ENCODE results near the gene SLC29A1. TPM values are rescaled to one million over a fixed set of nuclear protein-coding genes. Genes with fewer than 3 reads are reported as not detected.
"Not testable (repeated sequence)": the region's sequence is repeated elsewhere in the genome, so short reads cannot be mapped to it uniquely, and the experiment has no call there.

The SLC29A1 gene
- total RNA-seq (2014; rRNA removed; shearing (Covaris generic); ENCODE audit: low replicate concordance): 47.6 and 55.5 TPM in 2 replicates

GRCh38 chr6:44223319-44224028 lies at the start of gene SLC29A1:
Gene SLC29A1, plus strand, starts transcription at chr6:44223595. Its CDS starts 3,719 bp downstream, at chr6:44227314.
- in situ Hi-C loops (cut with HindIII; ENCODE audit: low pct_unique_long_range_greater_than_20kb, low sequenced_read_pairs): no loop called here
- DNase-seq (ENCODE audit: low read depth): peak; percentile 48

- in situ Hi-C loops (cut with HindIII; ENCODE audit: low pct_unique_long_range_greater_than_20kb, low sequenced_read_pairs): no loop called here
- DNase-seq (ENCODE audit: low read depth): no peak
Observed at GRCh38 chr6:44176130-44176761, 47.1 kb upstream of the SLC29A1 start.

GRCh38 chr6:44176762-44177509 lies 46.5 kb upstream of the SLC29A1 start:
- in situ Hi-C loops (cut with HindIII; ENCODE audit: low pct_unique_long_range_greater_than_20kb, low sequenced_read_pairs): no loop called here
- DNase-seq (ENCODE audit: low read depth): no peak

- in situ Hi-C loops (cut with HindIII; ENCODE audit: low pct_unique_long_range_greater_than_20kb, low sequenced_read_pairs): no loop called here
- no peak for DNase-seq (ENCODE audit: low read depth)
Observed at GRCh38 chr6:44177691-44178423, 45.5 kb upstream of the SLC29A1 start.

GRCh38 chr6:44178424-44179071 lies 44.8 kb upstream of the SLC29A1 start:
- no peak for DNase-seq (ENCODE audit: low read depth)
- in situ Hi-C loops (cut with HindIII; ENCODE audit: low pct_unique_long_range_greater_than_20kb, low sequenced_read_pairs): no loop called here

- in situ Hi-C loops (cut with HindIII; ENCODE audit: low pct_unique_long_range_greater_than_20kb, low sequenced_read_pairs): no loop called here
Observed at GRCh38 chr6:44179072-44179536, 44.3 kb upstream of the SLC29A1 start.

GRCh38 chr6:44179648-44180047 lies 43.7 kb upstream of the SLC29A1 start:
- DNase-seq (ENCODE audit: low read depth): no peak
- in situ Hi-C loops (cut with HindIII; ENCODE audit: low pct_unique_long_range_greater_than_20kb, low sequenced_read_pairs): no loop called here

More at GRCh38 chr6:44179072-44179536, 44.3 kb upstream of the SLC29A1 start:
- DNase-seq (ENCODE audit: low read depth): peak; percentile 36

GRCh38 chr6:44180406-44180805 lies 43.0 kb upstream of the SLC29A1 start:
- DNase-seq (ENCODE audit: low read depth): no peak
- in situ Hi-C loops (cut with HindIII; ENCODE audit: low pct_unique_long_range_greater_than_20kb, low sequenced_read_pairs): no loop called here

- in situ Hi-C loops (cut with HindIII; ENCODE audit: low pct_unique_long_range_greater_than_20kb, low sequenced_read_pairs): no loop called here
Observed at GRCh38 chr6:44180886-44181285, 42.5 kb upstream of the SLC29A1 start.

GRCh38 chr6:44181784-44182183 lies 41.6 kb upstream of the SLC29A1 start:
- in situ Hi-C loops (cut with HindIII; ENCODE audit: low pct_unique_long_range_greater_than_20kb, low sequenced_read_pairs); DNase-seq (ENCODE audit: low read depth): not testable (repeated sequence)

More at GRCh38 chr6:44180886-44181285, 42.5 kb upstream of the SLC29A1 start:
- no peak for DNase-seq (ENCODE audit: low read depth)

GRCh38 chr6:44182911-44183390 lies 40.4 kb upstream of the SLC29A1 start:
- in situ Hi-C loops (cut with HindIII; ENCODE audit: low pct_unique_long_range_greater_than_20kb, low sequenced_read_pairs): no loop called here
- DNase-seq (ENCODE audit: low read depth): no peak

- DNase-seq (ENCODE audit: low read depth): no peak
- in situ Hi-C loops (cut with HindIII; ENCODE audit: low pct_unique_long_range_greater_than_20kb, low sequenced_read_pairs): no loop called here
Observed at GRCh38 chr6:44183783-44184182, 39.6 kb upstream of the SLC29A1 start.

GRCh38 chr6:44185356-44185755 lies 38.0 kb upstream of the SLC29A1 start:
- in situ Hi-C loops (cut with HindIII; ENCODE audit: low pct_unique_long_range_greater_than_20kb, low sequenced_read_pairs); DNase-seq (ENCODE audit: low read depth): not testable (repeated sequence)

- in situ Hi-C loops (cut with HindIII; ENCODE audit: low pct_unique_long_range_greater_than_20kb, low sequenced_read_pairs): no loop called here
- no peak for DNase-seq (ENCODE audit: low read depth)
Observed at GRCh38 chr6:44185953-44186634, 37.3 kb upstream of the SLC29A1 start.

GRCh38 chr6:44186635-44187025 lies 36.8 kb upstream of the SLC29A1 start:
- no peak for DNase-seq (ENCODE audit: low read depth)
- in situ Hi-C loops (cut with HindIII; ENCODE audit: low pct_unique_long_range_greater_than_20kb, low sequenced_read_pairs): no loop called here

- in situ Hi-C loops (cut with HindIII; ENCODE audit: low pct_unique_long_range_greater_than_20kb, low sequenced_read_pairs): no loop called here
- no peak for DNase-seq (ENCODE audit: low read depth)
Observed at GRCh38 chr6:44188819-44189218, 34.6 kb upstream of the SLC29A1 start.

GRCh38 chr6:44189257-44189656 lies 34.1 kb upstream of the SLC29A1 start:
- DNase-seq (ENCODE audit: low read depth): no peak
- in situ Hi-C loops (cut with HindIII; ENCODE audit: low pct_unique_long_range_greater_than_20kb, low sequenced_read_pairs): no loop called here

Data from Caki2 (cell line).